GM18499 (cell line): ENCODE measurements around the gene IGFBP5.

Source experiments
- ATAC-seq: cut with Tn5 transposase; IDR thresholded peaks from one replicate; pipeline ENCODE4 v1.9.1; 2021; ENCODE audit warnings: moderate number of reproducible peaks; ENCODE audit not compliant: insufficient read depth, unreplicated experiment

The IGFBP5 gene

GRCh38 chr2:216626168-216626874, 69.0 kb downstream of the IGFBP5 start:
- ATAC-seq = no peak

- no peak for ATAC-seq
These were observed 71.1 kb downstream of the IGFBP5 start for GRCh38 chr2:216624251-216624650.

- no peak for ATAC-seq
These were observed 72.8 kb downstream of the IGFBP5 start for GRCh38 chr2:216622526-216622925.
